ENCODE results near the gene SOD1. TPM values are rescaled to one million over a fixed set of nuclear protein-coding genes. Genes with fewer than 3 reads are reported as not detected.

Gene SOD1
- total RNA-seq, 2 donors from 2014 or later = 148 to 244 TPM

DNA sequence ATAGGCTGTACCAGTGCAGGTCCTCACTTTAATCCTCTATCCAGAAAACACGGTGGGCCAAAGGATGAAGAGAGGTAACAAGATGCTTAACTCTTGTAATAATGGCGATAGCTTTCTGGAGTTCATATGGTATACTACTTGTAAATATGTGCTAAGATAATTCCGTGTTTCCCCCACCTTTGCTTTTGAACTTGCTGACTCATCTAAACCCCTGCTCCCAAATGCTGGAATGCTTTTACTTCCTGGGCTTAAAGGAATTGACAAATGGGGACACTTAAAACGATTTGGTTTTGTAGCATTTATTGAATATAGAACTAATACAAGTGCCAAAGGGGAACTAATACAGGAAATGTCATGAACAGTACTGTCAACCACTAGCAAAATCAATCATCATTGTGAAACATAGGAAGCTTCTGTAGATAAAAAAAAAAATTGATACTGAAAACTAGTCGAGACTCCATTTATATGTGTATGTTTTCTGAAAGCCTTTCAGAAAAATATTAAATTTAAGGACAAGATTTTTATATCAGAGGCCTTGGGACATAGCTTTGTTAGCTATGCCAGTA is 7.0 kb downstream of the SOD1 start:
- Mint-ChIP-seq H3K27ac (peak overlapping the region; percentile 77), H3K4me1 (peaks cover 39% of the 10 kb centered on the region), H3K36me3 (ENCODE audit: low read depth) (peaks cover 99% of the 10 kb centered on the region), H3K27me3 (no peaks in the 10 kb centered on the region), H3K9me3 (no peaks in the 10 kb centered on the region), H3K4me3 (peak overlapping the region; percentile 94)
- ATAC-seq (replicated peaks) = peak; percentile 30

DNA sequence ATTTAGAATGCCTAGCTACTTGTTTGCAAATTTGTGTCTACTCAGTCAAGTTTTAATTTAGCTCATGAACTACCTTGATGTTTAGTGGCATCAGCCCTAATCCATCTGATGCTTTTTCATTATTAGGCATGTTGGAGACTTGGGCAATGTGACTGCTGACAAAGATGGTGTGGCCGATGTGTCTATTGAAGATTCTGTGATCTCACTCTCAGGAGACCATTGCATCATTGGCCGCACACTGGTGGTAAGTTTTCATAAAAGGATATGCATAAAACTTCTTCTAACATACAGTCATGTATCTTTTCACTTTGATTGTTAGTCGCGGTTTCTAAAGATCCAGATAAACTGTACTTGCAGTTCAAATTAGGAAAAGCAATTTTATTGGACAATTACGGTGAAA is 7.6 kb downstream of the SOD1 start:
- no peaks in the 10 kb centered on the region for H3K27me3 Mint-ChIP-seq
- peak overlapping the region; percentile 77 for H3K27ac Mint-ChIP-seq
- no peaks in the 10 kb centered on the region for H3K9me3 Mint-ChIP-seq
- ATAC-seq (replicated peaks) = peak; percentile 34
- H3K4me1 Mint-ChIP-seq = peaks cover 33% of the 10 kb centered on the region
- peaks cover 99% of the 10 kb centered on the region for H3K36me3 Mint-ChIP-seq (ENCODE audit: low read depth)
- H3K4me3 Mint-ChIP-seq = peak overlapping the region; percentile 94

DNA sequence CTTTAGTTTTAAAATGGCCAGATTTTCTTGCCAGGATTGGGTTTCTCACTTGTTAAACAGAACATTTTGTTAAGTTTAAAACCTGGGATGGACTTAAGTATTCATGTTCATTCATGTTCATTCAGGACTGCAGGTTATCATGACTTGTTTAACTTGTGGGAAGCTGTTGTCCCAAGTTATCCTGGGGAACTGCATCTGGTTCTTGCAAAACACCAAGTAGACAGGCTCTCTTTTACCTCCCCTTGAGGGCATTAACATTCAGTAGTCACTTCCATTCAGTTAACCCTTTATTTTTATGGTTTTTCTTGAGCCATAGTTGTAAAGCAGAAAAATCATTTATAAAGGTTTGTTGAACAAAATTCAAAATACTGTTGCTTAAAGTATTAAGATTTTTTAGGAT is 8.1 kb downstream of the SOD1 start:
- H3K4me3 Mint-ChIP-seq = peak overlapping the region; percentile 49

DNA sequence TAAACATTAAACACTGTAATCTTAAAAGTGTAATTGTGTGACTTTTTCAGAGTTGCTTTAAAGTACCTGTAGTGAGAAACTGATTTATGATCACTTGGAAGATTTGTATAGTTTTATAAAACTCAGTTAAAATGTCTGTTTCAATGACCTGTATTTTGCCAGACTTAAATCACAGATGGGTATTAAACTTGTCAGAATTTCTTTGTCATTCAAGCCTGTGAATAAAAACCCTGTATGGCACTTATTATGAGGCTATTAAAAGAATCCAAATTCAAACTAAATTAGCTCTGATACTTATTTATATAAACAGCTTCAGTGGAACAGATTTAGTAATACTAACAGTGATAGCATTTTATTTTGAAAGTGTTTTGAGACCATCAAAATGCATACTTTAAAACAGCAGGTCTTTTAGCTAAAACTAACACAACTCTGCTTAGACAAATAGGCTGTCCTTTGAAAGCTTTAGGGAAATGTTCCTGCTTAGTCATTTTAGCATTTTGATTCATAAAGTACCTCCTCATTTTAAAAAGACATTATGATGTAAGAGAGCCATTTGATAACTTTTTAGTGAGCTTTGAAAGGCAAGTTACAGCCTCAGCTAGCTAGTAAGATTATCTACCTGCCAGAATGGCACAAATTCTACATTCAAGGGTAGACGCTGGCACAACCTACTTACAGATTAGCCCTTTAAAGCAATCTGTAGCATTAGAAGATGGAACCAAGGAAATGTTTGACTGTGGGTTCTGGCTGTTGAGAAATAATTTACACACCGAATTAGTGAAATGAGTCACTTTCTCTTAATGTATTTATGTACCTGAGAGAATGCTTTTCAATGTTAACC is 9.4 kb downstream of the SOD1 start:
- Mint-ChIP-seq H3K27me3 (no peaks in the 10 kb centered on the region), H3K27ac (peak overlapping the region; percentile 12), H3K36me3 (ENCODE audit: low read depth) (peaks cover 90% of the 10 kb centered on the region), H3K4me1 (peaks cover 36% of the 10 kb centered on the region), H3K9me3 (no peaks in the 10 kb centered on the region), H3K4me3 (peak overlapping the region; percentile 49)
- peak; percentile 78 for ATAC-seq (replicated peaks)

More for the DNA sequence above, 8.1 kb downstream of the SOD1 start:
- H3K9me3 Mint-ChIP-seq = no peaks in the 10 kb centered on the region
- H3K36me3 Mint-ChIP-seq (ENCODE audit: low read depth) = peaks cover 99% of the 10 kb centered on the region
- H3K4me1 Mint-ChIP-seq = peaks cover 33% of the 10 kb centered on the region
- H3K27me3 Mint-ChIP-seq = no peaks in the 10 kb centered on the region
- H3K27ac Mint-ChIP-seq = peak overlapping the region; percentile 12
- no peak for ATAC-seq (replicated peaks)

DNA sequence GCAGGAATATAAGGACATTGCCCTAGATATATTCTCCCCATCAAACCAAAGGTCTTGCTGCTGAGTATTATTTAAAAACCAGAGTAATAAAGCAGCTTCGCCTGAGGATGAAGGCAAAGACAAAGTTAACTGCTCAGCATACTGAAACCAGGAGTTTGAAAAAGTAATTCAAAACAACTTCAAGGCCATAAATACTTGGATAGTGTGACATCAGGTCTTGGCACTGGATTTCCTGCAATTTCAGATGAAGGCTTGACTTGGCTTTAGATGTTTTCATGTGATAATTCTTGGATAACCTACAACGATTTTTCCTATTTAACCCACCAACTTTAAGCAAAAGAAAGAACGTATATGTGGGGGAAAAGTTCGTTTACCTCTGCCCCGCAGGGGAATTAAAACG is 10.6 kb downstream of the SOD1 start:
- Mint-ChIP-seq H3K27me3 (no peaks in the 10 kb centered on the region), H3K4me1 (peaks cover 30% of the 10 kb centered on the region), H3K4me3 (no peak overlapping the region), H3K36me3 (ENCODE audit: low read depth) (peaks cover 78% of the 10 kb centered on the region), H3K27ac (no peak overlapping the region), H3K9me3 (no peaks in the 10 kb centered on the region)
- ATAC-seq (replicated peaks) = no peak

DNA sequence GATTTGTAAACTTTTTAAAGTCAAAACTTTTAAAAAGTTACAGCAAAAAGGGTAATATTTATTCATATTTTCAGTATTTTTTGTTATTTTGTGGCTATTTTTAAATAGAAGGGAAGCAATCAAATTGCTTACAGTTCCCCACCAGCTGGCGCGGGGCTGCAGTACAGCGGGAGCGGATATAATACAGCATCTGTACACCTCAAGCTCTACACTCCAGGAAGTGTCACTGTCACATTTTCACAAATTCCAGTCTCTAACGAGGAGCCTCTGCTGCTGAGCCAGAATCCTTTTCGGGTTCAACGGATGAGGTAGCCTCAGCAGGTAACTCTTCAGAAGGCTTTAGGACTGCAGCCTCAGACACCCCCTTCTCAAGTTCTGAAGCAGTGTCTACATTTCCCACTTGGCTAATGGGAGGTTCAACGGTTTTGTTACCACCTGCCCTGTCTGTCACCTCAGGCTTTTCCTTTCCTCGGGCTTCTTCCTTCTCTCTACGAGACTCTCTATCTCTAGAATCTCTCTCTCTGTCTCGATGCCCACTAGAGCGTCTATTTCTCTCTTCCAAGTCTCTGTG is 11.7 kb downstream of the SOD1 start:
- H3K36me3 Mint-ChIP-seq (ENCODE audit: low read depth) = peaks cover 66% of the 10 kb centered on the region
- peak overlapping the region; percentile 1 for H3K27ac Mint-ChIP-seq
- H3K27me3 Mint-ChIP-seq = no peaks in the 10 kb centered on the region
- no peak overlapping the region for H3K4me3 Mint-ChIP-seq
- ATAC-seq (replicated peaks) = no peak
- no peaks in the 10 kb centered on the region for H3K9me3 Mint-ChIP-seq
- peaks cover 23% of the 10 kb centered on the region for H3K4me1 Mint-ChIP-seq

DNA sequence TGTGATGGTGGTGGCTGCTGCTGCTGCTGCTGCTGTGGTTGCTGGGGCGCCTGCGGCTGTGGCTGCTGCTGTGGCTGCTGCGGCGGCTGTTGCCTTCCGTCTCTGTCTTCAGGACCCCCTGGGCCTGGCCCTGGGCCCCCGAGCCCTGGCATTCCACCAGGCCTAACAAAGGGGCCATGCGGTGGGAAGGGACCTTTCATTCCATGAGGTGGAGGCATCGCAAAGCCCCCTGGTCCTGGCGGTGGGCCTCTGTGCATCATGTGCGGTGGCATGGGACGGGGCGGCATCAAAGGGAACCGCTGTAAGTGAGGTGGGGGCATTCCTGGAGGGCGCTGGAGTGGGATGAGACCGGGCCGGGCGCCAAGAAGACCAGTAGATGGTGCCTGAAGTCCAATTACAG is 12.4 kb downstream of the SOD1 start:
- Mint-ChIP-seq H3K27me3 (no peaks in the 10 kb centered on the region), H3K4me3 (no peak overlapping the region), H3K36me3 (ENCODE audit: low read depth) (peaks cover 59% of the 10 kb centered on the region), H3K9me3 (no peaks in the 10 kb centered on the region), H3K4me1 (peaks cover 16% of the 10 kb centered on the region), H3K27ac (peak overlapping the region; percentile 1)
- ATAC-seq (replicated peaks) = no peak

DNA sequence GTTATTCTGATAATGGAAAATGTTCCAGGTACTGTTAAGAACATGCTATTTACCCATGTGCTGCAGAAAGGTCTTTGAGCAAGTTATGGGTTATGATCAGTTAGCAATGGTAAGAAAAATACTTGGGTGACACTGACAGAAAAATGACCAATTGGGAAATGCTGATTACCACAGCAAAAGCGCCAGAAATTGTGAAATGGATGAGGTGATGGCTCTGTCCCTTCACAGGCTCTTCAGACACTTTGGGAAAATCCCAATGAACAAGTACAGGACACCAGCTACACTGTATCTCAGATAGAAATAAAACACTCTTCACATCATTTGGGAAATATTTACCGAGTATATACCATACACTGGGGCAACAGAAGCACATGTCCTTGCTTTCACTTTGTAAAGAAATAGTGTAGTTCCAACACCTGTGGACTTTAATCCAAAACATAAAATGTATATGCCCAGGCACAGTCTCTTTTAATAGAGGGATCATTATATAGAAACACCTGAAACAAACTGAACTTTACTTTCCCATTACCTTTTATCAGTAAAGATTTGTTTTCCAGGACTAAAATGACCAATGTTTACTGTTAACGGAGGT is 13.9 kb downstream of the SOD1 start:
- H3K27me3 Mint-ChIP-seq = no peaks in the 10 kb centered on the region
- H3K36me3 Mint-ChIP-seq (ENCODE audit: low read depth) = peaks cover 44% of the 10 kb centered on the region
- H3K9me3 Mint-ChIP-seq = no peaks in the 10 kb centered on the region
- peaks cover 13% of the 10 kb centered on the region for H3K4me1 Mint-ChIP-seq
- no peak for ATAC-seq (replicated peaks)
- H3K27ac Mint-ChIP-seq = no peak overlapping the region
- no peak overlapping the region for H3K4me3 Mint-ChIP-seq

DNA sequence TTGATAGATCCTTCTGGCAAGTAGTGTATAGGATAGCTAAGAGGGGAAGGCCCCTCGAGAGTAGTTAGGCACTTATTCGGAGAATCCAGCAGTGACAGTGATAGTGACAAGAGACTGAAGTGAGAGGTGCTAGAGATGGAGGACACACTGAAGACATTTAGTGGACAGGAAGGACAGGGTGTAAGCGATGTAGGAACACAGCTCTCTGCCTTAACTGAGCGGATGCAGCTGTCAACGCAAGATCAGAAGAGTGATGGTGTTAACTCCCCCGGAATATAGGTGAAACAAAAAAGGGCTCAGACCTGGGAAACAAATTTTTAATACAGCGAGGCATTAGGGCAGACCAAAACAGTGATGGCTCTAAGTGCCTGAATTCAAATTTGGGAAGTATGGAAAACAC is 15.8 kb downstream of the SOD1 start:
- no peak overlapping the region for H3K4me3 Mint-ChIP-seq
- no peaks in the 10 kb centered on the region for H3K9me3 Mint-ChIP-seq

DNA sequence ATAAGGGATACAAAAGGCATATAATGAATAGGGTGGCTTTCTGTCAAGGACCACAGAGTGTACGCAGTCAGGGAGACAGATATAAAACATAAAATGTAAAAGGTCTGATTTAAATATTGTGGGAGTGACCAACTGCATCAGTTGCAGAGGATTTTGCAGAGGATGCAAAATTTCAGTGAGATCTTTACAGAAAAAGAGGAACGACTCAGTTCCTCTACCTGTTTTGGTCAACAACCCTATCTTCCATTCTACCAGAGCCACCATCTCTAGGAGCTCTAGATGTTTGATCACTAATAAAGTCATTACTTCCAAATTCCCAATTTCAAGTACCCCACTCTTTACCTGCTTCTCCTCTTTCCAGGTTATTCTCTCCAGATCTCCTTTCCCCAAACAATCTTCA is 16.5 kb downstream of the SOD1 start:
- no peaks in the 10 kb centered on the region for H3K9me3 Mint-ChIP-seq
- H3K36me3 Mint-ChIP-seq (ENCODE audit: low read depth) = peaks cover 30% of the 10 kb centered on the region
- no peak overlapping the region for H3K4me3 Mint-ChIP-seq

More for the DNA sequence above, 15.8 kb downstream of the SOD1 start:
- H3K36me3 Mint-ChIP-seq (ENCODE audit: low read depth) = peaks cover 32% of the 10 kb centered on the region
- ATAC-seq (replicated peaks) = no peak
- H3K4me1 Mint-ChIP-seq = peaks cover 6% of the 10 kb centered on the region
- H3K27me3 Mint-ChIP-seq = no peaks in the 10 kb centered on the region
- H3K27ac Mint-ChIP-seq = no peak overlapping the region

DNA sequence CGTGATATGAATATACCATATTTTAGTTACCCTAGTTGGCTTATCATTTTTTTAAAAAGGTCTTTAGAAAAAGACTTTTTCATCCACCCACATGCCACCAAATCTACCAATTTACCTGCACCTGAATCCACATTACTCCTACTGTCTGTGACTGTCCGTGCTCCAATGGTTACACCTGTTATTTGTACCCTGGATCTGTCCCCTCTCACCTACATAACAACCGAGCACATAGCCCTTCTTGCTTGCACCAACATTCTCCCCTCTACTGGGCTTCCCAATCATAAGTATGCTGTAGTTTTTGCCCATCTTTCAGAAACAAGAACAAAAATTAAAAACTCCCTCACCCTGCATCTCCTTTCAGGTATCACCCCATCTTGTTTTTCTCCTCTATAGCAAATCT is 17.6 kb downstream of the SOD1 start:
- H3K4me3 Mint-ChIP-seq = no peak overlapping the region
- H3K9me3 Mint-ChIP-seq = no peaks in the 10 kb centered on the region
- H3K27ac Mint-ChIP-seq = no peak overlapping the region
- no peaks in the 10 kb centered on the region for H3K27me3 Mint-ChIP-seq
- peaks cover 30% of the 10 kb centered on the region for H3K36me3 Mint-ChIP-seq (ENCODE audit: low read depth)
- no peak for ATAC-seq (replicated peaks)
- peaks cover 6% of the 10 kb centered on the region for H3K4me1 Mint-ChIP-seq

More for the DNA sequence above, 16.5 kb downstream of the SOD1 start:
- Mint-ChIP-seq H3K4me1 (peaks cover 6% of the 10 kb centered on the region), H3K27ac (no peak overlapping the region), H3K27me3 (no peaks in the 10 kb centered on the region)
- ATAC-seq (replicated peaks) = no peak

DNA sequence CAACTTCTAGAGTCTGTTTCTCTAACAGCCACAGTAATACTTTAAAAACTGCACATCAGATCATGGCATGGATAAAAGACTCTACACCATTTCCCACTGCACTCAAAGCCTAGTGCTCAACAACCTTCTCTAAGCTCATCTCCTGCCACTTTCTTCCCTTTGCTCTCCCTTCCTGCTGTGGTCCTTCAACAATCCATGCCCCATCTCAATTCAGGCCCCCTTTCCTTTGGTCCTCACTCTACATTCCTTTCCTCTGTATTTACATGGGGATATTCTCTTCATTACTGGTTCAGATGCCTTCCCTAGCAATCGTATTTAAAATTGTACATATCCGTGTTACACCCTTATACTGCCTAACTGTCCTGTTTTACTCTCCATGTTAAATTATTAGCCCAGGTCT is 19.0 kb downstream of the SOD1 start:
- no peak for ATAC-seq (replicated peaks)
- H3K27ac Mint-ChIP-seq = no peak overlapping the region
- no peaks in the 10 kb centered on the region for H3K27me3 Mint-ChIP-seq
- no peaks in the 10 kb centered on the region for H3K4me1 Mint-ChIP-seq
- no peak overlapping the region for H3K4me3 Mint-ChIP-seq
- H3K9me3 Mint-ChIP-seq = no peaks in the 10 kb centered on the region
- peaks cover 36% of the 10 kb centered on the region for H3K36me3 Mint-ChIP-seq (ENCODE audit: low read depth)

DNA sequence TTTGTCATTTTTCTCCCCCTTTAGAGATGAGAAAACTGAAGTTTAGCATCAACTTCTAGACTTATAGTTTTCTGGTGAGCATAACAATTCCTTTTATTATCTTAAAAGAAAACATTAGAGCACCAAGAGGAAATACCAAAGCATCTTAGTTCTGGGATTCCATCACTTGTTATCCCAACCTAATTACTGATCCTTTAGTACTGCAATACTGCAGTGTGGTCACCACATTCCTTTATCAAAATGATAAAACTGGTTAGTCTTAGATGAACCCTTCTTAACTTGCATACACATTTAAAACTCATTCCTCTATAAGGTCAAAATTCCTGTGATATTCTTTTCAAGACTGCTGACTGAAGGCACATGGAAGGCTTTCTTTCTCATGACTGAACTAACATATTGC is 23.1 kb downstream of the SOD1 start:
- no peak overlapping the region for H3K27ac Mint-ChIP-seq
- H3K4me3 Mint-ChIP-seq = no peak overlapping the region
- H3K27me3 Mint-ChIP-seq = no peaks in the 10 kb centered on the region
- no peaks in the 10 kb centered on the region for H3K9me3 Mint-ChIP-seq
- peaks cover 77% of the 10 kb centered on the region for H3K36me3 Mint-ChIP-seq (ENCODE audit: low read depth)
- no peak for ATAC-seq (replicated peaks)
- no peaks in the 10 kb centered on the region for H3K4me1 Mint-ChIP-seq

DNA sequence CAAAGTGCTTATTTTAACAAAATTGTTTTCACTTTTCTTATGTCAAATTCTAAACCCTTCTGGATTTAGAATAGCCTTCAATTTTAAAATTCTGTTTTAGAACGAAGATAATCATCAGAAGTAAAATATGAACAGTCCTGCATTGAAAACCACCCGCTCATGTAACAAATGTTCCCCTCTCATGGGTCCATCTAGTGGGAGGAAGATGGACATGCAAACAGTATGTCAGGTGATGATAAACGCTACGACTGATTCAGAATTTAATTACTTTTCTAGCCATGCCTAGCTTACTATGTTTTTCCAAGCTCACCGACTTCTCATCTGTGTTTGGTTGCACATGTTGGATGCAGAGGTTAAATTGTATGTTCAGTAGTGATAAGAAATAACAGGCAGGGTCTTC is 23.5 kb downstream of the SOD1 start:
- H3K4me3 Mint-ChIP-seq = no peak overlapping the region
- H3K9me3 Mint-ChIP-seq = no peaks in the 10 kb centered on the region
- ATAC-seq (replicated peaks) = no peak
- no peak overlapping the region for H3K27ac Mint-ChIP-seq
- peaks cover 81% of the 10 kb centered on the region for H3K36me3 Mint-ChIP-seq (ENCODE audit: low read depth)
- no peaks in the 10 kb centered on the region for H3K27me3 Mint-ChIP-seq
- H3K4me1 Mint-ChIP-seq = no peaks in the 10 kb centered on the region

DNA sequence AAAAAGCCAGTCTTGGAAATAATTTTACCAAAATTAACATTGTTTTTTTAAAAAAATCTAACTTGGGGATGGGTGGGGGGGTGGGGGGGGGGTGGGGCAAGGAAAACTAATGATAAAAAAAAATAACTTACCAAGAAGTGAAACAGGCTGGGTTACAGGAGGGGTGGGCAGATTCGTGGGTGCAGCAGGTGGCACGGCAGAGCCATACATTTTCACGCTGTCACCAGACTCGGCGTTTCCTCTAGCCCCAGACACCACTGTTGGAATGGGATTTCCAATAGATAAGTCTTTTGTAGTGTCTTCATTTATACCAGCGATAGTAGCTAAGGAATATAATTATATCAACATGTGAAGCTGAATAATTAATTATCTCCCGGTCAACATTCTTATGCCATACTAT is 25.4 kb downstream of the SOD1 start:
- H3K9me3 Mint-ChIP-seq = no peaks in the 10 kb centered on the region
- no peaks in the 10 kb centered on the region for H3K27me3 Mint-ChIP-seq
- H3K4me1 Mint-ChIP-seq = no peaks in the 10 kb centered on the region
- H3K27ac Mint-ChIP-seq = no peak overlapping the region
- ATAC-seq (replicated peaks) = no peak
- H3K4me3 Mint-ChIP-seq = no peak overlapping the region
- peaks cover 97% of the 10 kb centered on the region for H3K36me3 Mint-ChIP-seq (ENCODE audit: low read depth)

Data from activated T-helper 17 cell treated with anti-CD3 and anti-CD28 coated beads, Interleukin-2, amount 50 U/mL, for 72 hours (primary cell).